ENCODE data around the gene SAV1. TPM values are rescaled to one million over a fixed set of nuclear protein-coding genes. Genes with fewer than 3 reads are reported as not detected.

Gene SAV1
- total RNA-seq, 4 donors from 2014 or later = 13.5 to 25.0 (median 19.2) TPM

GRCh38 chr14:50659327-50659974 is 8.7 kb downstream of the SAV1 start:
- peaks cover 0 to 24% (median 0%) of the 10 kb centered on the region in 3 donors for H3K36me3 ChIP-seq
- no peak overlapping the region for H3K4me3 ChIP-seq
- TF ChIP-seq CTCF (IDR thresholded peaks at IDR 0.05) (no peak), POLR2A (IDR thresholded peaks at IDR 0.05) (no peak)
- no peaks in the 10 kb centered on the region for H3K27me3 ChIP-seq
- peak overlapping the region in 1 of 4 donors; percentile 45 for H3K27ac ChIP-seq
- DNase-seq = no peak
- intact Hi-C loops (cut with DNase I) = no loop called here
- peaks cover 0 to 63% (median 8%) of the 10 kb centered on the region in 3 donors for H3K4me1 ChIP-seq
- H3K9me3 ChIP-seq = no peaks in the 10 kb centered on the region
- 78 to 85% methylated on average over 5 to 6 of the region's 6 CpGs for WGBS, 2 donors

- TF ChIP-seq POLR2A (IDR thresholded peaks at IDR 0.05) (no peak), CTCF (IDR thresholded peaks at IDR 0.05) (no peak)
- H3K9me3 ChIP-seq = no peaks in the 10 kb centered on the region
- H3K4me1 ChIP-seq = peaks cover 0 to 58% (median 8%) of the 10 kb centered on the region in 3 donors
- 33 to 34% methylated on average over 6 of the region's 6 CpGs for WGBS, 2 donors
- no peaks in the 10 kb centered on the region for H3K27me3 ChIP-seq
- intact Hi-C loops (cut with DNase I) = no loop called here
- H3K4me3 ChIP-seq = peak overlapping the region in 1 of 4 donors; percentile 16
- H3K27ac ChIP-seq = peak overlapping the region in 3 of 4 donors; percentile 45 to 59 (median 52)
- no peak for DNase-seq
- H3K36me3 ChIP-seq = peaks cover 0 to 16% (median 0%) of the 10 kb centered on the region in 3 donors
These were observed 9.9 kb downstream of the SAV1 start for GRCh38 chr14:50658203-50658602.

- peak overlapping the region in 3 of 4 donors; percentile 45 to 59 (median 52) for H3K27ac ChIP-seq
- intact Hi-C loops (cut with DNase I) = no loop called here
- H3K27me3 ChIP-seq = no peaks in the 10 kb centered on the region
- DNase-seq = no peak
- H3K9me3 ChIP-seq = no peaks in the 10 kb centered on the region
- H3K36me3 ChIP-seq = peaks cover 0 to 16% (median 0%) of the 10 kb centered on the region in 3 donors
- peak overlapping the region in 1 of 4 donors; percentile 16 for H3K4me3 ChIP-seq
- no peak for TF ChIP-seq CTCF (IDR thresholded peaks at IDR 0.05)
- no peak for TF ChIP-seq POLR2A (IDR thresholded peaks at IDR 0.05)
- 21 to 31% methylated on average over 2 of the region's 2 CpGs for WGBS, 2 donors
- H3K4me1 ChIP-seq = peaks cover 0 to 62% (median 8%) of the 10 kb centered on the region in 3 donors
These were observed 10.4 kb downstream of the SAV1 start for GRCh38 chr14:50657753-50658152.

GRCh38 chr14:50656776-50657175 is 11.3 kb downstream of the SAV1 start:
- no peak for DNase-seq
- peaks cover 0 to 70% (median 8%) of the 10 kb centered on the region in 3 donors for H3K4me1 ChIP-seq
- H3K9me3 ChIP-seq = no peaks in the 10 kb centered on the region
- H3K27ac ChIP-seq = peak overlapping the region in 2 of 4 donors; percentile 1 to 45
- peaks cover 0 to 15% (median 0%) of the 10 kb centered on the region in 3 donors for H3K36me3 ChIP-seq
- TF ChIP-seq POLR2A (IDR thresholded peaks at IDR 0.05) (no peak), CTCF (IDR thresholded peaks at IDR 0.05) (no peak)
- H3K27me3 ChIP-seq = no peaks in the 10 kb centered on the region
- WGBS, 2 donors = 83 to 86% methylated on average over 2 to 6 of the region's 6 CpGs
- intact Hi-C loops (cut with DNase I) = no loop called here
- H3K4me3 ChIP-seq = no peak overlapping the region

GRCh38 chr14:50649691-50650090 is 18.4 kb downstream of the SAV1 start:
- Histone ChIP-seq H3K27me3 (no peaks in the 10 kb centered on the region), H3K9me3 (no peaks in the 10 kb centered on the region), H3K4me3 (no peak overlapping the region), H3K36me3 (peaks cover 0 to 4% (median 0%) of the 10 kb centered on the region in 3 donors), H3K27ac (no peak overlapping the region), H3K4me1 (peaks cover 0 to 26% (median 0%) of the 10 kb centered on the region in 3 donors)
- intact Hi-C loops (cut with DNase I) = no loop called here
- no peak for TF ChIP-seq CTCF (IDR thresholded peaks at IDR 0.05)
- TF ChIP-seq POLR2A (IDR thresholded peaks at IDR 0.05) = no peak
- no peak for DNase-seq

Measured in esophagus squamous epithelium (tissue), 5 donors.